ENCODE results near the gene SLC9B1.

SLC9B1 gene

DNA sequence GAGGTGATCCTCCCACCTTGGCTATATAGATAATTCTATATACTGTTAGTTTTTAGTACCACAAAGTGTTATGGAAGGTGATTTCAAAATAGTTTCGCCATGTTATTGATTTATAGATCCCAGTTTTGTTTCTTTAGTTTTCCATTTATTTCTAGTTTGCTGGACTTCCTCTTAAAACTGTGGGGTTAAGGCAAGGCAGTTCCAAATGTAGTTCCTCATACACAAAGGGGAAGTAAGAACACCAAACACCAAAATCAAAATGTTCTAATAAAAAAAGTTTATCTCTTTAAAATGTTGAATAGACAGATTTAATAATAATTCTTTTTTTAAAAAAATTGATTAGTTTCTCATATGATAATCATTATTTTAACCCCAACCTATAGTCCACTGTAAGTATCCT lies 157.5 kb downstream of the SLC9B1 start:
- Histone ChIP-seq H3K79me2 (ENCODE audit: control insufficient read depth, insufficient read depth, low read length, unreplicated experiment) (peaks cover 30% of the 10 kb centered on the region), H3K27ac (ENCODE audit: low read depth, low read length) (no peak overlapping the region), H3K4me1 (ENCODE audit: control insufficient read depth, insufficient read depth, low read length, unreplicated experiment) (peaks cover 5% of the 10 kb centered on the region), H3K36me3 (ENCODE audit: insufficient read depth, low read length) (peaks cover 15% of the 10 kb centered on the region), H2AFZ (ENCODE audit: low read length, unreplicated experiment) (no peak overlapping the region), H3K27me3 (ENCODE audit: insufficient read depth, low read length) (no peaks in the 10 kb centered on the region), H3K4me3 (ENCODE audit: low read depth, low read length) (no peak overlapping the region)

DNA sequence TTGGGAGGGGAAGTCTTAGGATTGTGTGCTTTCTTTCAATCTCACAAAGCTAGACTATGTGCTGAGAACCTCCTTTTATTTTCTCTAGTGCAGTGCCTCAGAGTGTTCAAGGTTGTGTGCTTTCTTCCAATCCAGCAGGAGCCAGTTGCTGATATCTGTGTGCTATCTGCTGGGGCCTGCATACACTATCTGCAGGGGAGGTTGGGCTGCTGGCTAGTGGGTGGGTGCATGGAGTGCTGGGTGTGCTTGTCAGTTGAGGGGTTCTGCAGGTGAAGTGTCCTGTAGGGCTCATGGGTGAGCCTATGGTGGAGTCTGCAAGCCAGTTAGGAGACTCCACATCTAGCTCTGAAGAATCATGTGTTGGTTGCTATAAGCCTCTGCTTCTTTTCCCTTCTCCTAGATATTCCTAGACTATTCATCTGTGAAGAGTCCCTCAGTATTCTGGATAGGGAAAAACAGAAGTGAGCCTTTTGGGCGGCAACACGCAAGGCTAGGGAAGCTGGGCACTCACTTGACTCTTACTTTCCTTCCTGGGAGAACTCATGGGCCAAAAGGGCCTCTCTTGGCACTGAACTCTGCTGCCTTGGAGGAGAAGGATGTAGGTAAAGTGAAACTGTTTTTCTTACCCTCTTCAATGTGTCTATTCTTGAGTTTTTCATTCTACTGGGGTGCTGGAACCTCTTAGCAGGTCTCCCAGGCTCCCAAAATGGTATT lies 158.7 kb downstream of the SLC9B1 start:
- no peaks in the 10 kb centered on the region for H3K4me1 ChIP-seq (ENCODE audit: control insufficient read depth, insufficient read depth, low read length, unreplicated experiment)
- H3K79me2 ChIP-seq (ENCODE audit: control insufficient read depth, insufficient read depth, low read length, unreplicated experiment), result peaks cover 18% of the 10 kb centered on the region
- peaks cover 15% of the 10 kb centered on the region for H3K36me3 ChIP-seq (ENCODE audit: insufficient read depth, low read length)

DNA sequence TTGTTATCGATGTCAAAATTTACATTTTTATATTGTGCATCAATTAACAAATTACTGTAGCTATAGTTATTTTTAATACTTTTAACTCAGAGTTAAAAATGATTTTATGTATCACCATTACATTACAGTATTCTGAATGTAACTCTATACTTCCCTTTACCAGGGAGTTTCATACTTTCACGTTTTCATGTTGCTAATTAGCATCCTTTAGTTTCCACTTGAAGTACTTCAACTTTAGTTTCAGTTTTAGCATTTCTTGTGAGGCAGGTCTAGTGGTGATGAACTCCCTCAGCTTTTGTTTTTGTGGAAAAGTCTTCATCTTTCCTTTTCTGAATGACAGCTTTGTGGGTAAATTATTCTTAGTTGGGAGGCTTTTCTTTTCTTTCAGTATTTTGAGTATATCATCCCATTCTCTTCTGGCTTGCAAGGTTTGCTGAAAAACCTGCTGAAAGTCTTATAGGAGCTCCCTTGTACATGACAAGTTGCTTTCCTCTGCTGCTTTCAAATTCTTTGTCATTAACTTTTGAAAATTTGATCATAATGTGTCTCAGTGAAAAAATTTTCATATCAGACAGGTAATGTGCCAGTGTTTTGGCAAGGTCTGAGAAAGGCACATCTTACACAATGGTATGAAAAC lies 160.6 kb downstream of the SLC9B1 start:
- no peaks in the 10 kb centered on the region for H3K4me1 ChIP-seq (ENCODE audit: control insufficient read depth, insufficient read depth, low read length, unreplicated experiment)
- H2AFZ ChIP-seq (ENCODE audit: low read length, unreplicated experiment), result no peak overlapping the region
- H3K4me3 ChIP-seq (ENCODE audit: low read depth, low read length), result no peak overlapping the region
- H3K79me2 ChIP-seq (ENCODE audit: control insufficient read depth, insufficient read depth, low read length, unreplicated experiment), result peaks cover 2% of the 10 kb centered on the region
- peaks cover 15% of the 10 kb centered on the region for H3K36me3 ChIP-seq (ENCODE audit: insufficient read depth, low read length)
- H3K27me3 ChIP-seq (ENCODE audit: insufficient read depth, low read length), result no peaks in the 10 kb centered on the region
- H3K27ac ChIP-seq (ENCODE audit: low read depth, low read length), result no peak overlapping the region

More for the DNA sequence above, 158.7 kb downstream of the SLC9B1 start:
- Histone ChIP-seq H3K27ac (ENCODE audit: low read depth, low read length) (no peak overlapping the region), H3K27me3 (ENCODE audit: insufficient read depth, low read length) (no peaks in the 10 kb centered on the region), H2AFZ (ENCODE audit: low read length, unreplicated experiment) (no peak overlapping the region), H3K4me3 (ENCODE audit: low read depth, low read length) (no peak overlapping the region)

Measured in ACC112 (cell line).